Astrocyte of the cerebellum (primary cell): ENCODE measurements around the gene MYO5A.

Source experiments
- DNase-seq: peaks from one replicate; pipeline ENCODE4 v3.0.0-alpha.2; 2011; ENCODE audit warnings: low read depth
- H3K4me3 ChIP-seq: 2 replicates; pipeline ENCODE4 v1.5.1; 2011; ENCODE audit warnings: mild to moderate bottlenecking, low read depth, low read length, moderate library complexity
- in situ Hi-C: cut with HindIII; loops from 2 replicates; pipeline ENCODE4 v1.10.0; 2017; ENCODE audit warnings: low sequenced_read_pairs
- TF ChIP-seq, protein P1 (sequence below): IDR thresholded peaks from 2 replicates; pipeline ENCODE4 v1.5.1; 2012; ENCODE audit warnings: low read length, low read depth, moderate library complexity, mild to moderate bottlenecking; ENCODE audit errors: missing control alignments

The MYO5A gene

DNA sequence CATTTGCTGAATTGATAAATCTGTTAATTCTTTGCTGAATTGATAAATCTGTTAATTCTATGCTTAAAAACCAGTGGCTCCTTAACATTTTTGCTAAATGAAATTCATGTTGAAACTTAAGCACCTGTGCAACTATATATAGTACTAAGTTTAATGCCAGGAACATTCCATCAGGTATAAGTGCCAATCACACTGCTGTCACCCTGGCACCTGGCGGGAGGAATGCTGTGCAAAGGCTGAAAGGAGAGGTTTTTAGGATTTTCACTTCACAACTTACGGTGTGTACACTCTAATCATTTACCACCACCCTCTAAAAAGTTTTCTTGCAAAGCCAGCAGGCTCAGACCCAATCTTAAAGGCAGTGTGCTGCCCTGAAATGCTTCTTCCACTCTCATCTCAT lies 199.5 kb downstream of the MYO5A start:
- TF ChIP-seq, protein P1, sequence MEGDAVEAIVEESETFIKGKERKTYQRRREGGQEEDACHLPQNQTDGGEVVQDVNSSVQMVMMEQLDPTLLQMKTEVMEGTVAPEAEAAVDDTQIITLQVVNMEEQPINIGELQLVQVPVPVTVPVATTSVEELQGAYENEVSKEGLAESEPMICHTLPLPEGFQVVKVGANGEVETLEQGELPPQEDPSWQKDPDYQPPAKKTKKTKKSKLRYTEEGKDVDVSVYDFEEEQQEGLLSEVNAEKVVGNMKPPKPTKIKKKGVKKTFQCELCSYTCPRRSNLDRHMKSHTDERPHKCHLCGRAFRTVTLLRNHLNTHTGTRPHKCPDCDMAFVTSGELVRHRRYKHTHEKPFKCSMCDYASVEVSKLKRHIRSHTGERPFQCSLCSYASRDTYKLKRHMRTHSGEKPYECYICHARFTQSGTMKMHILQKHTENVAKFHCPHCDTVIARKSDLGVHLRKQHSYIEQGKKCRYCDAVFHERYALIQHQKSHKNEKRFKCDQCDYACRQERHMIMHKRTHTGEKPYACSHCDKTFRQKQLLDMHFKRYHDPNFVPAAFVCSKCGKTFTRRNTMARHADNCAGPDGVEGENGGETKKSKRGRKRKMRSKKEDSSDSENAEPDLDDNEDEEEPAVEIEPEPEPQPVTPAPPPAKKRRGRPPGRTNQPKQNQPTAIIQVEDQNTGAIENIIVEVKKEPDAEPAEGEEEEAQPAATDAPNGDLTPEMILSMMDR = no peak
- no peak for DNase-seq
- no peak overlapping the region for H3K4me3 ChIP-seq
- in situ Hi-C loops = no loop called here

DNA sequence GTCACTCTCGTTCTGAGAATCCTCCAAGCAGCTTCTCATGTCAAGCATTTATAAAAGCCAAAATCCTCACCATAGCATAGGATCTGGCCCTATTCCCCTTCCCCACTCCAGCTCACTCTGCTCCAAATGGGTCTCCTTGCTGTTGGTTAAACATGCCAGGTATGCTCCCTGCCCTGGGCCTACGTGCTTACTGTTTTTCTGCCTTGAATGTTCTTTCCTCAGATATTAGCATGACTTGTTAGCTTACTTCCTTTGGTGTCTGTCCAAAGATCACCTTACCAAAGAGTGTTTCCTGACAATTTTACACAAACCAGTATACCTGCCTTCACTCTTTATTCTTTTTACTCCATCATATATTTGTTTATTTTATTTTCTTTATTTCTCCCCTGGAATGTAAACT lies 200.0 kb downstream of the MYO5A start:
- TF ChIP-seq, protein P1 = no peak
- DNase-seq = no peak
- H3K4me3 ChIP-seq = no peak overlapping the region
- in situ Hi-C loops = no loop called here

DNA sequence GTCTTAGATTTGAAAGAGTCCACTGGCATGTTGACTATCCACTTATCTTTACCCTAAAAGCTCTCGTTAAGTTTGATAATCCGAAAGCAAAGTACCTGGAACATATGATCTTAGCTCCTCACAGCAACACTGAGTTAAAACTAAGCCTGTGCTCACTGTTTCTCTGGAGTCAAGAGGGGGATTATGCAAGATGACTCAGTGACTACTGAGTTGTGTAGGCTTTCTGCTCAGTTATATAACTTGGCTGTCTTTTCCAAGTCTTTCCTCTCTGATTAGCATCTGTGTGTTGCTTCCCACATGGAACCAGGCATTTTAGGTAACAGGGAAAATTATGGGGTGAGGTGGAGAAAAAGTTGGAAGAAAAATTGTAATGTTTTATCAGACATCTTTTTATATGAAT lies 201.9 kb downstream of the MYO5A start:
- H3K4me3 ChIP-seq = no peak overlapping the region
- TF ChIP-seq, protein P1 = no peak
- in situ Hi-C loops = no loop called here
- DNase-seq = no peak

DNA sequence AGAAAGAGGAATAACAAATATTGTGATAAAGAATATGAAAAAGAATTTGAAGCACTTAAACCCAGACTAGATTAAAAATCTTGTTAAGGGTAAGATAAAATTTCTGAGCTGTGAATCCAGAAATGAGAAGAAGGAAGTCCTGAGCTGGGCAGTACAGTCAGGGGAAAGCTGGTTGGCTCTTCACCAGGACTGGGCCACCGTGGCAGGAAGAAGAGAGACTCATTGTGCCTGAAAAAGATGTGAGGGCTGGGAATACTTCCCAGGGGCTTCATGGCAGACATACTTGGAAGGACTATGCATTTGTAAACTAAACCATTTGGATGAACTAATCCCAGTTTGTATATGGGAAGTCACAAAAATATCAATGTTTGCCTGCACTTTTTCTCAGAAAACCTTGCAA lies 204.6 kb downstream of the MYO5A start:
- in situ Hi-C loops = no loop called here
- TF ChIP-seq, protein P1 = no peak
- DNase-seq = no peak
- no peak overlapping the region for H3K4me3 ChIP-seq

DNA sequence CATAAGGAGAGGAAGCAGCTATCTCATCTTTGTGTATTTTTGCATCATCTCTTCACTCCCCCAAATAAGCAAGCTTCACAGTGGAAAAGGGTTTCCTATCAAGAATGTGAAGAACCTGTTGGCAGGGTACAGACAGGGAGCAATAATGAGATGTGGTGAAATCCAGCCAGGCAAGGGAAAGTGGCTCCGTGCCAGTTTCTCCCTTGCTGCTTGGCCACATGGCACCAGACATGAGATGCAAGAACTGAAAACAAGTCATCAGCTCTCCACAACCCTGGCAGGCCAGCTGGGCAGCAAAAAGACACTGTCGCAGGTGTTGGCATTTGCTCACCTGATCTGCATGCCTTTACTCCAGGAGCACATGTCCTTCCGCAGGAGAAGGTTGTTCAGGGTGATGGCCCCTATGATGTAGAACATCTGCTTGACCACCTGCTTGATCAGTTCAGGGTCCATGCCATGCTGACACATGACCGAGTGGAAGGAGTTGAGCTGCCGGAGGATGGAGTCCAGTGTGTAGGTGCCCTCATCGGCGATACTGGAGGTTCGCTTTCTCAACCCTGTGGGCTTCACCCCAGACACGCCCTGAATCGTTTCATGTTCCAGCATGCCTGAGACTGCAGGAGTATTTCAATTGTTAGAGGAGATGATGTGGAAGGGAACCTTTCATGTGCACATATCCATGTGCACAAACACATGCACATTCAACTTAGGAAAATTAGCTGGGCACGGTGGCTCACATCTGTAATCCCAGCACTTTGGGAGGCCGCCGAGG lies 209.8 kb downstream of the MYO5A start:
- H3K4me3 ChIP-seq = no peak overlapping the region
- in situ Hi-C loops = no loop called here
- no peak for DNase-seq
- TF ChIP-seq, protein P1 = no peak

DNA sequence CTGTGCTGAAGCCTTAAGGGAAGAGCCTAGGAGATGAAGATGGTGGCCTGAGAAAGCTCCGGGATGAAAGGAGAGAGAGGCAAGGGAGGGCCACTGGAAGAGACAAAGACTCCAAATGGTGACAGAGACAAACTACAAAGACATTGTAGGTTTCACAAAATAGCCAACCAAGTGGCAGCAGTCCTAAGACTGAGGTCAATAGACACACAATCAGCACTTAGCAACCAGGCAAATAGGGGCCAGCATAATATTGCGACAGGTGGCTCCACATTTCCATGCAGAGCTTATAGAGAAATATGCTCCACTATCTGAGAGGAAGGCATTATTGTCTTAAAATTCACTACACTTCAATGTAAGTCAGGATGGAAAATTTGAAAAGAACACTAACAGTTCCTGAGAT lies 211.0 kb downstream of the MYO5A start:
- in situ Hi-C loops = no loop called here
- DNase-seq = no peak

More for the DNA sequence above, 211.0 kb downstream of the MYO5A start:
- TF ChIP-seq, protein P1 = no peak
- no peak overlapping the region for H3K4me3 ChIP-seq
